HL-60 (cell line): ENCODE data around the gene VPS13D.

Source experiments
- DNase-seq, 2 experiments: peaks; one replicate each; pipeline ENCODE4 v3.0.0-alpha.2; 2010 to 2020; ENCODE audit warnings: low read depth in 1 of 2, low spot score in 1 of 2
- H3K27ac ChIP-seq: fragments of 250-450 bp; sonication (Bioruptor Pico); replicated peaks from 2 replicates; pipeline ENCODE4 v1.5.1; 2020; ENCODE audit warnings: mild to moderate bottlenecking, moderate library complexity
- H3K27me3 ChIP-seq: fragments of 250-450 bp; sonication (Bioruptor Pico); 2 replicates; pipeline ENCODE4 v1.5.1; 2021; ENCODE audit warnings: mild to moderate bottlenecking, moderate library complexity; ENCODE audit not compliant: insufficient read depth, poor library complexity, severe bottlenecking
- H3K4me3 ChIP-seq: replicated peaks from 2 replicates; pipeline ENCODE4 v1.5.1; 2011; ENCODE audit warnings: mild to moderate bottlenecking, control low read depth, low read length; ENCODE audit not compliant: insufficient read depth
- CTCF ChIP-seq: IDR thresholded peaks from one replicate; pipeline ENCODE4 v1.5.1; 2011; ENCODE audit warnings: low read length, control low read depth, inconsistent platforms; ENCODE audit not compliant: insufficient read depth
- GABPA ChIP-seq: IDR thresholded peaks from 2 replicates; pipeline ENCODE4 v1.6.1; 2012; ENCODE audit warnings: low read depth
- POLR2AphosphoS5 ChIP-seq: IDR thresholded peaks from 2 replicates; pipeline ENCODE4 v1.6.1; 2012; ENCODE audit warnings: low read depth
- REST ChIP-seq: IDR thresholded peaks from 2 replicates; pipeline ENCODE4 v1.6.1; 2012; ENCODE audit warnings: low read depth; ENCODE audit not compliant: insufficient replicate concordance
- SPI1 ChIP-seq: IDR thresholded peaks from 2 replicates; pipeline ENCODE4 v1.6.1; 2012; ENCODE audit warnings: low read depth, mild to moderate bottlenecking, borderline replicate concordance

VPS13D gene

GRCh38 chr1:12458571-12458970 lies 228.7 kb downstream of the VPS13D start:
- Histone ChIP-seq H3K27ac (no peak overlapping the region), H3K27me3 (no peaks in the 10 kb centered on the region), H3K4me3 (no peak overlapping the region)
- TF ChIP-seq GABPA (no peak), REST (no peak), SPI1 (no peak), CTCF (no peak), POLR2AphosphoS5 (no peak)
- no peak for DNase-seq

- DNase-seq, result no peak
- Histone ChIP-seq H3K4me3 (no peak overlapping the region), H3K27ac (no peak overlapping the region), H3K27me3 (no peaks in the 10 kb centered on the region)
- no peak for TF ChIP-seq CTCF
- TF ChIP-seq GABPA, result no peak
- no peak for TF ChIP-seq SPI1
- TF ChIP-seq POLR2AphosphoS5, result no peak
Observed at GRCh38 chr1:12460121-12460520, 230.3 kb downstream of the VPS13D start.

GRCh38 chr1:12460911-12461621 lies 231.2 kb downstream of the VPS13D start:
- Histone ChIP-seq H3K27me3 (no peaks in the 10 kb centered on the region), H3K27ac (no peak overlapping the region), H3K4me3 (no peak overlapping the region)
- DNase-seq, result no peak
- no peak for TF ChIP-seq REST
- TF ChIP-seq GABPA, result no peak
- TF ChIP-seq SPI1, result no peak
- TF ChIP-seq CTCF, result no peak
- TF ChIP-seq POLR2AphosphoS5, result no peak

GRCh38 chr1:12461754-12462153 lies 231.9 kb downstream of the VPS13D start:
- no peak for DNase-seq
- no peaks in the 10 kb centered on the region for H3K27me3 ChIP-seq
- no peak overlapping the region for H3K27ac ChIP-seq
- no peak overlapping the region for H3K4me3 ChIP-seq
- TF ChIP-seq POLR2AphosphoS5 (no peak), CTCF (no peak), REST (no peak), GABPA (no peak), SPI1 (no peak)
